OCI-LY3 (cell line): ENCODE data around the gene IL17RB.

Source experiments
- H2AFZ ChIP-seq: fragments of 200-600, 300-600 bp; shearing (Covaris generic); 2 replicates; pipeline ENCODE4 v1.6.0; 2014; ENCODE audit warnings: antibody characterized with exemption, low read depth, low read length
- H3K27ac ChIP-seq: fragments of 200-600, 300-600 bp; sonication (generic); 2 replicates; pipeline ENCODE4 v1.5.1; 2014; ENCODE audit warnings: mild to moderate bottlenecking, low read length, moderate library complexity, mixed read lengths
- H3K27me3 ChIP-seq: fragments of 200-600, 300-600 bp; sonication (generic); 2 replicates; pipeline ENCODE4 v1.6.1; 2014; ENCODE audit warnings: low read depth, low read length, mixed read lengths
- H3K36me3 ChIP-seq: fragments of 200-600, 300-600 bp; sonication (generic); replicated peaks from 2 replicates; pipeline ENCODE3; 2014; ENCODE audit warnings: low read depth, low read length, mixed read lengths
- H3K4me1 ChIP-seq: fragments of 300-600, 200-600 bp; sonication (generic); 2 replicates; pipeline ENCODE4 v1.6.1; 2014; ENCODE audit warnings: low read length, mixed read lengths
- H3K4me2 ChIP-seq: fragments of 200-600, 300-600 bp; sonication (generic); 2 replicates; pipeline ENCODE4 v1.6.1; 2014; ENCODE audit warnings: low read length, mixed read lengths
- H3K4me3 ChIP-seq: fragments of 300-600, 200-600 bp; sonication (generic); 2 replicates; pipeline ENCODE4 v1.5.1; 2014; ENCODE audit warnings: antibody characterized with exemption, mild to moderate bottlenecking, low read length, moderate library complexity
- H3K79me2 ChIP-seq: fragments of 300-600, 200-600 bp; shearing (Covaris generic); 2 replicates; pipeline ENCODE4 v1.6.1; 2014; ENCODE audit warnings: mild to moderate bottlenecking, low read length, mixed read lengths
- H3K9ac ChIP-seq: fragments of 300-600, 200-600 bp; shearing (Covaris generic); 2 replicates; pipeline ENCODE4 v1.6.0; 2014; ENCODE audit warnings: mild to moderate bottlenecking, low read length, moderate library complexity
- H3K9me3 ChIP-seq: fragments of 200-600, 300-600 bp; shearing (Covaris generic); 2 replicates; pipeline ENCODE4 v1.6.1; 2014; ENCODE audit warnings: low read length, mixed read lengths; ENCODE audit not compliant: insufficient read depth
- H4K20me1 ChIP-seq: fragments of 200-600, 300-600 bp; sonication (generic); 2 replicates; pipeline ENCODE4 v1.6.1; 2016; ENCODE audit warnings: low read length, mixed read lengths; ENCODE audit not compliant: insufficient read depth
- CTCF ChIP-seq: fragments of 200-600, 300-600 bp; sonication (generic); IDR thresholded peaks from 2 replicates; pipeline ENCODE4 v1.5.1; 2014; ENCODE audit warnings: antibody characterized with exemption, low read length, low read depth
- EZH2phosphoT487 ChIP-seq: fragments of 200-600 bp; shearing (Covaris generic); IDR thresholded peaks from 2 replicates; pipeline ENCODE4 v1.6.1; 2018; ENCODE audit warnings: antibody characterized with exemption, mixed run types, low read depth

The IL17RB gene

GRCh38 chr3:53846851-53847155, 435 bp downstream of the IL17RB start:
- no peak overlapping the region for H3K27ac ChIP-seq
- H3K4me2 ChIP-seq = peak overlapping the region; percentile 87
- H3K4me3 ChIP-seq = peak overlapping the region; percentile 88
- TF ChIP-seq CTCF (no peak), EZH2phosphoT487 (no peak)
- no peaks in the 10 kb centered on the region for H3K79me2 ChIP-seq
- H3K9me3 ChIP-seq = no peaks in the 10 kb centered on the region
- H4K20me1 ChIP-seq = no peaks in the 10 kb centered on the region
- no peak overlapping the region for H2AFZ ChIP-seq
- no peak overlapping the region for H3K9ac ChIP-seq
- no peaks in the 10 kb centered on the region for H3K27me3 ChIP-seq
- H3K4me1 ChIP-seq = peaks cover 36% of the 10 kb centered on the region
- H3K36me3 ChIP-seq = no peaks in the 10 kb centered on the region

- Histone ChIP-seq H3K4me2 (no peak overlapping the region), H2AFZ (no peak overlapping the region), H4K20me1 (no peaks in the 10 kb centered on the region), H3K4me1 (peaks cover 12% of the 10 kb centered on the region), H3K36me3 (no peaks in the 10 kb centered on the region), H3K9me3 (no peaks in the 10 kb centered on the region), H3K27ac (no peak overlapping the region), H3K79me2 (no peaks in the 10 kb centered on the region), H3K27me3 (no peaks in the 10 kb centered on the region), H3K4me3 (no peak overlapping the region), H3K9ac (no peak overlapping the region)
- TF ChIP-seq CTCF (no peak), EZH2phosphoT487 (no peak)
These were observed 3.5 kb downstream of the IL17RB start for GRCh38 chr3:53849916-53850315.

GRCh38 chr3:53850895-53851294, 4.5 kb downstream of the IL17RB start:
- Histone ChIP-seq H3K27me3 (no peaks in the 10 kb centered on the region), H3K4me2 (no peak overlapping the region), H3K36me3 (no peaks in the 10 kb centered on the region), H3K4me3 (no peak overlapping the region), H3K9ac (no peak overlapping the region), H3K79me2 (no peaks in the 10 kb centered on the region), H3K27ac (no peak overlapping the region), H3K9me3 (no peaks in the 10 kb centered on the region), H3K4me1 (peaks cover 6% of the 10 kb centered on the region), H4K20me1 (no peaks in the 10 kb centered on the region), H2AFZ (no peak overlapping the region)
- no peak for TF ChIP-seq EZH2phosphoT487
- TF ChIP-seq CTCF = no peak

GRCh38 chr3:53856964-53857363, 10.6 kb downstream of the IL17RB start:
- peaks cover 18% of the 10 kb centered on the region for H3K4me1 ChIP-seq
- H4K20me1 ChIP-seq = no peaks in the 10 kb centered on the region
- H3K9me3 ChIP-seq = no peaks in the 10 kb centered on the region
- no peak for TF ChIP-seq EZH2phosphoT487
- TF ChIP-seq CTCF = no peak
- no peak overlapping the region for H3K4me3 ChIP-seq
- H2AFZ ChIP-seq = no peak overlapping the region
- no peak overlapping the region for H3K27ac ChIP-seq
- peak overlapping the region; percentile 44 for H3K4me2 ChIP-seq
- H3K79me2 ChIP-seq = no peaks in the 10 kb centered on the region
- peaks cover 30% of the 10 kb centered on the region for H3K36me3 ChIP-seq
- H3K27me3 ChIP-seq = no peaks in the 10 kb centered on the region
- no peak overlapping the region for H3K9ac ChIP-seq
